Ovary (tissue), 9 donors: ENCODE results near the gene PGM3. TPM values are rescaled to one million over a fixed set of nuclear protein-coding genes. Genes with fewer than 3 reads are reported as not detected.

ENCODE experiments used
- DNase-seq, 5 donors: peaks; one replicate each; pipeline ENCODE4 v3.0.0-alpha.2; 2019 to 2020
- H3K27ac ChIP-seq, 2 donors: fragments of 200-600 bp; one replicate each; pipeline versions ENCODE4 v1.5.1 to v1.8.0; 2019 to 2022
- H3K27me3 ChIP-seq: fragments of 200-600 bp; one replicate; pipeline ENCODE4 v1.8.0; 2022
- H3K36me3 ChIP-seq: fragments of 200-600 bp; sonication (generic); one replicate; pipeline ENCODE4 v1.5.1; 2019
- H3K4me1 ChIP-seq: one replicate; pipeline ENCODE4 v1.8.1; 2013; ENCODE audit warnings: mild to moderate bottlenecking, moderate library complexity; ENCODE audit not compliant: insufficient read depth
- H3K4me3 ChIP-seq: fragments of 200-600 bp; sonication (generic); one replicate; pipeline ENCODE4 v1.5.1; 2017
- H3K9me3 ChIP-seq, 2 donors: fragments of 200-600 bp in 1 of 2; sonication (generic) in 1 of 2; one replicate each; pipeline versions ENCODE4 v1.5.1 to v1.8.1; 2013 to 2019; ENCODE audit warnings: mild to moderate bottlenecking in 1 of 2, moderate library complexity in 1 of 2
- EP300 ChIP-seq: sonication (generic); formaldehyde crosslinking; IDR thresholded peaks from one replicate; pipeline ENCODE4 v1.6.1; 2017; ENCODE audit warnings: antibody characterized with exemption
- POLR2A ChIP-seq: fragments of 450-650 bp; IDR thresholded peaks from one replicate; pipeline ENCODE4 v1.6.1; 2017; ENCODE audit warnings: antibody characterized with exemption, mild to moderate bottlenecking, moderate library complexity
- WGBS, 3 donors: extraction: QIAGEN DNeasy Blood & Tissue Kit in 1 of 3; methylation state at CpG; one replicate each; pipeline versions ENCODE4 v1.1.5 to v1.1.7; 2013 to 2017; 5-methylcytosine and 5-hydroxymethylcytosine counted together
- intact Hi-C, 4 donors: fragments of 100-400 bp; cut with DNase I; formaldehyde crosslinking; loops; one replicate each; pipeline versions ENCODE4 v1.11.0 to v1.15.1; 2022 to 2023
- polyA plus RNA-seq, 2 donors: library from polyadenylated mRNA; stranded (reverse); fragments of 200-250 nt in 1 of 2; fragments of 350-450 nt in 1 of 2; fragmentation: Illumina TruSeq in 1 of 2; extraction: RNeasy Lipid Tissue Mini Kit (QIAGEN cat#74804) in 1 of 2; gene quantifications; one replicate each; pipeline ENCODE4 v1.2.3, GENCODE V29; 2013 to 2014
- total RNA-seq, 7 donors: library from RNA; depleted of rRNA in 2 of 7; stranded (reverse); fragments of >200 nt in 2 of 7; fragmentation: NEBNext Ultra II Directional in 3 of 7; extraction: Animal tissue kit (Norgen Biotek cat#: 25700) in 3 of 7; gene quantifications; one replicate each; pipeline versions ENCODE4 v1.1.0 to v1.2.4, GENCODE V29; 2016 to 2023
- TF ChIP-seq, protein P1 (sequence below), 3 donors: fragments of 450-650 bp in 2 of 3; fragments of 200-600 bp in 1 of 3; IDR thresholded peaks; one replicate each; pipeline versions ENCODE4 v1.5.1 to v1.8.0; 2016 to 2022; ENCODE audit warnings: antibody characterized with exemption in 3 of 3, mild to moderate bottlenecking in 1 of 3
- donor health status: DM: no; HTN: no; CAD: no; lungs with moderate emphysema.
- donor health status: DM: no; HTN: no; CAD: no.
- donor health status: Bipolar disorder and iron deficiency.
- donor health status: DM: yes; HTN: yes; CAD: no.
- donor health status: DM: no; HTN: no; CAD: no.
- donor health status: DM: yes; HTN: yes; CAD: no.

The PGM3 gene
- total and polyA plus RNA-seq, 9 donors = 12.1 to 48.5 (median 33.8) TPM

DNA sequence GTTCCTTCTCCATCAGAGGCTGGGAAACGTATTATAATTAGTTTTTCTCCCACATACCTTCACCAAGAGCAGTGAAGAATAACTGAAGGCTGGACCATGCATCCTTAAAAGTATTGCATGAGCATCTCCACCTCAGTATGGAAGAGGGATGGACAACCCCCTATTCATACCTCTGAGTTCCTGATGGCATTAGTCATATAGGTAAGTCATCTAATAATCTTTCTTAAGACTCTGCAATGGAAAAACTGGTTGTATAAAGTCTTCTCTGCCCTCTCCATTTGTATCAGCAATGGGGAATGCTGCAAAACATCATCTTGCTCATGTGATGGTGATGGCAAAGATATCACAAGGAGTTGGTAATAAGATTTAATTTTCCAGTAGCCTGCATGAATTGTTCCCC is 24.5 kb downstream of the PGM3 start:
- Histone ChIP-seq H3K36me3 (no peaks in the 10 kb centered on the region), H3K4me3 (no peak overlapping the region), H3K4me1 (no peaks in the 10 kb centered on the region), H3K27me3 (no peaks in the 10 kb centered on the region), H3K9me3 (no peaks in the 10 kb centered on the region), H3K27ac (no peak overlapping the region)
- DNase-seq = no peak
- TF ChIP-seq POLR2A (no peak), EP300 (no peak)
- TF ChIP-seq, protein P1, sequence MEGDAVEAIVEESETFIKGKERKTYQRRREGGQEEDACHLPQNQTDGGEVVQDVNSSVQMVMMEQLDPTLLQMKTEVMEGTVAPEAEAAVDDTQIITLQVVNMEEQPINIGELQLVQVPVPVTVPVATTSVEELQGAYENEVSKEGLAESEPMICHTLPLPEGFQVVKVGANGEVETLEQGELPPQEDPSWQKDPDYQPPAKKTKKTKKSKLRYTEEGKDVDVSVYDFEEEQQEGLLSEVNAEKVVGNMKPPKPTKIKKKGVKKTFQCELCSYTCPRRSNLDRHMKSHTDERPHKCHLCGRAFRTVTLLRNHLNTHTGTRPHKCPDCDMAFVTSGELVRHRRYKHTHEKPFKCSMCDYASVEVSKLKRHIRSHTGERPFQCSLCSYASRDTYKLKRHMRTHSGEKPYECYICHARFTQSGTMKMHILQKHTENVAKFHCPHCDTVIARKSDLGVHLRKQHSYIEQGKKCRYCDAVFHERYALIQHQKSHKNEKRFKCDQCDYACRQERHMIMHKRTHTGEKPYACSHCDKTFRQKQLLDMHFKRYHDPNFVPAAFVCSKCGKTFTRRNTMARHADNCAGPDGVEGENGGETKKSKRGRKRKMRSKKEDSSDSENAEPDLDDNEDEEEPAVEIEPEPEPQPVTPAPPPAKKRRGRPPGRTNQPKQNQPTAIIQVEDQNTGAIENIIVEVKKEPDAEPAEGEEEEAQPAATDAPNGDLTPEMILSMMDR (IDR thresholded peaks at IDR 0.05) = no peak
- 87 to 94% (median 90%) methylated on average over 1 of the region's 1 CpG for WGBS, 3 donors
- intact Hi-C loops = no loop called here

DNA sequence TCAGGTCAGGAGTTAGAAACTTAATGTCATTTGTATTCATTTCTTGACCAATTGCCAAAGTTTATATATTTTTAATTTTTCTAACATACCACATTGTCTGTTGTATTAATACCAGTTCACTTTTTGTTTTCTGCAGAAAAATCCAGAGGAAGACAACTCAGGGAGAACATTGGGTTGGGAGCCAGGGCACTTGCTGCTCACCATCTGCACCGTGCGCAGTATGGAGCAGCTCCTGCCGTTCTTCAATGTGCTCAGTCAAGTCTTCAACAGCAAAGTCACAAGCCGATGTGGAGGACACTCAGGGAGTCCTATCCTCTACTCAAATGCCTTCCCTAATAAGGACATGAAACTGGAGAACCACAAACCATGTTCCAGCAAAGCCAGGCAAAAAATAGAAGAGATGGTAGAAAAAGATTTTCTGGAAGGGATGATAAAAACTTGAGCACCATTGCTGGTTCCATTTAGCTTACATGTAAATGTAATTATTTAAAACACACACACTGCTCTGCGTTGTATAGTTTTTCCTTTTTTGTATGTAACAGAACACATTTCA is 25.3 kb downstream of the PGM3 start:
- TF ChIP-seq EP300 = no peak
- no peak for TF ChIP-seq POLR2A
- TF ChIP-seq, protein P1 (IDR thresholded peaks at IDR 0.05) = no peak
- Histone ChIP-seq H3K9me3 (no peaks in the 10 kb centered on the region), H3K4me1 (no peaks in the 10 kb centered on the region), H3K27ac (no peak overlapping the region), H3K27me3 (no peaks in the 10 kb centered on the region), H3K36me3 (no peaks in the 10 kb centered on the region), H3K4me3 (no peak overlapping the region)
- intact Hi-C loops = no loop called here
- WGBS, 3 donors = 95 to 96% (median 96%) methylated on average over 5 of the region's 5 CpGs
- no peak for DNase-seq

DNA sequence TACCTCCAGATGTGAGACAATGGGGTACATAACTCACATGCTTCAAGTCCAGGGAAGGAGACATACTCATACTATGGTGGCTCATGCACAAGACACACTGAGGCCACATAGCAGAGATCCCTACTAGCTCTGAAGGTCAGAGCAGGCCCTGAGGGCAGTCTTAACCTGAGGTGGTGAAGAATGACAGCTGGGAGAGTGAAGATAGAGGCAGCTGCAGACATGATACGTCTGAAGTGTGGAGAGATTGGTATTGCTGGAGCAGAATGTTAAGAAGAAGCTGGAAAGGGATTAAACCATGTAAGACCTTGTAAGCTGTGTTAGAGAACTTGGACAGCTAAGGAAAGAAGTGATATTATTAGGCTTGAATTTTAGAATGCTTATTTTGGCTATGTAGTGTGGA is 32.9 kb downstream of the PGM3 start:
- Histone ChIP-seq H3K36me3 (no peaks in the 10 kb centered on the region), H3K27me3 (no peaks in the 10 kb centered on the region), H3K4me1 (peaks cover 4% of the 10 kb centered on the region), H3K27ac (no peak overlapping the region), H3K4me3 (no peak overlapping the region), H3K9me3 (no peaks in the 10 kb centered on the region)
- TF ChIP-seq EP300 = no peak
- TF ChIP-seq POLR2A = no peak
- TF ChIP-seq, protein P1 (IDR thresholded peaks at IDR 0.05) = no peak
- intact Hi-C loops = no loop called here
- no peak for DNase-seq
- 19 to 45% (median 29%) methylated on average over 1 of the region's 1 CpG for WGBS, 3 donors

DNA sequence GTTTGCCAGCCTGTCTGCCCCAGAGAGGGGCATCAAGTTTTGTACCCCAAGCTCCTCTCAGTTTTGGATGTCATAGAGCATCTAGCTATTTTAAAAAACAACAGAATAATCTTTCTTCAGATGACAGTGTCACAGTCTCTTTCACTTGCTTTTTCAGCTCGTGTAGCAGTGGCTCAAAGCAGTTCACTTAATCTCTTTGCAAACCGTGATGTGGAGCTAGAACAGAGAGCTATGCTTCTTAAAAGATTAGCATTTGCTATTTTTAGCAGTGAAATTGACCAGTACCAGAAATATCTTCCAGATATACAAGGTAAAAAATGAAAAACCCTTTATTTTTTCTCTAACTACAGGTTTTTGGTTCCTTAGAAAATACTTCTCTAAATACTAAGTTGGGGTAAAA is 37.3 kb downstream of the PGM3 start:
- DNase-seq = no peak
- Histone ChIP-seq H3K36me3 (no peaks in the 10 kb centered on the region), H3K27ac (no peak overlapping the region), H3K4me3 (no peak overlapping the region), H3K9me3 (no peaks in the 10 kb centered on the region), H3K27me3 (no peaks in the 10 kb centered on the region), H3K4me1 (peaks cover 4% of the 10 kb centered on the region)
- intact Hi-C loops = no loop called here
- no peak for TF ChIP-seq POLR2A
- TF ChIP-seq EP300 = no peak
- TF ChIP-seq, protein P1 (IDR thresholded peaks at IDR 0.05) = no peak
- WGBS, 3 donors = 14 to 51% (median 25%) methylated on average over 2 of the region's 2 CpGs
